DND-41 (cell line): ENCODE measurements around the gene CCDC73.

Experiments
- CTCF ChIP-seq: IDR thresholded peaks from 2 replicates; pipeline ENCODE4 v1.5.1; 2012; ENCODE audit warnings: borderline replicate concordance, low read length, moderate library complexity, mild to moderate bottlenecking; ENCODE audit not compliant: poor library complexity, severe bottlenecking; ENCODE audit errors: extremely low read depth
- EZH2 ChIP-seq: IDR thresholded peaks from 3 replicates; pipeline ENCODE4 v1.6.1; 2012; ENCODE audit warnings: borderline replicate concordance, low read depth, mild to moderate bottlenecking, moderate library complexity, low read length, inconsistent platforms; ENCODE audit not compliant: severe bottlenecking

- TF ChIP-seq EZH2 (no peak), CTCF (no peak)
These were observed 18.6 kb downstream of the CCDC73 start for GRCh38 chr11:32775908-32776307.
